SH-SY5Y (cell line): ENCODE measurements around the gene PHACTR2.

Source experiments
- GATA2 ChIP-seq: IDR thresholded peaks from 2 replicates; pipeline ENCODE4 v1.6.1; 2011; ENCODE audit warnings: mild to moderate bottlenecking, low read depth, low read length
- GATA3 ChIP-seq: IDR thresholded peaks from 2 replicates; pipeline ENCODE4 v1.6.1; 2011; ENCODE audit warnings: low read depth, mild to moderate bottlenecking, low read length, moderate library complexity

Gene PHACTR2

GRCh38 chr6:143742070-143742954 is 64.5 kb downstream of the PHACTR2 start:
- TF ChIP-seq GATA3 (no peak), GATA2 (no peak)

DNA sequence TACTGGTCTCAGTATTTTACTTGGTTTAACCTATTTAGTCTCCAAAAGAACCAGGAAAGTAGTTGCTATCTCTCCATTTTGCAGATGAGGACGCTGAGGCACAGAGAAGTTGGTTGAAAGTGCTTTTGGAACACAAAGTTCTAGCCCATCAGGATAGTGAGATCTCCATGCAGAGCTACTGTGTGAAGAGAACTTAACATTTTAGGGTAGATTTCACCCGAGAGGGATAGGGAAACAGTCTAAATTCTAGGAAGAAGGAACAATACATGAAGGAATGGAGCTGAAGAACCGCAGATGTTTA is 65.1 kb downstream of the PHACTR2 start:
- no peak for TF ChIP-seq GATA3
- TF ChIP-seq GATA2 = no peak

DNA sequence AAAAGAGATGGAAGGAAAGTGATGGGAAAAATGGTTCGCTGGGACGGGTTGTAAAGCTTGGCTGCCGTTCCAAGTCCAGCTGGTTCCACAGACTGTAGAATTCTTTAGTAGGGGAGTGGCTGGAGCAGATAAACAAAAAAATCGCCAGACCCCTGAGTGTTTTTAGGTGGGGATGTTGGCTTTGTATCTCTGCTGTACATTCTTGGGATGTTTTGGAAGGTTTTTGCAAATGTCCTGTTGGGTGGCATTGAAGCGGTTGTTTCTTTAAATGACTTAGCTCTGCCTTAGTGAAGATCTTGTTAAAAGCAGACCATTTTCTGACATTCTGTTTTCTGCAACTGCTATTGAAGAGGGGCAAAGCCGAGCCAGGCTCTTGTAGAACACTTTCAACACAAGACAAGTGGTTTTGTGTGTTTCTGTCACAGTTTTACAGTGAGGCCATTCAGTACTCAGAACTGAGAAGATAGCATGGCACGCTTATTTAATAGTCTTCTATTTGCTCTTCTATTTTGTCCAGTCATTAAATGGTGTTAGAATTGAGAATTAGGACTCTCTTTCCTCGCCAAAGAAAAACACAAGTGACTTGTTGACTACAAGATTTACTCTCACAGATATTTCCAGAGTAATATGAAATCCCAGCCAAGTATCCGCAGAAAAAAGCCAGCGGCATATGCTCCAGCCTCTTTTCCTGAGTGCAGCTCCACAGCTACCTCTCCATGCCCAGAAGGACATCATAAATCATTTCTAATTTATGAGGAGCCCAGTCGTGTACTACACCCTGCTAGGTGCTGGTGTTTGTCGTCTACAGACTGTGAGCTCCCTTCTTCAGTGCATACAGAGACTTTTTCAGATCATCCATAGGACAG is 65.8 kb downstream of the PHACTR2 start:
- TF ChIP-seq GATA2 (no peak), GATA3 (no peak)

DNA sequence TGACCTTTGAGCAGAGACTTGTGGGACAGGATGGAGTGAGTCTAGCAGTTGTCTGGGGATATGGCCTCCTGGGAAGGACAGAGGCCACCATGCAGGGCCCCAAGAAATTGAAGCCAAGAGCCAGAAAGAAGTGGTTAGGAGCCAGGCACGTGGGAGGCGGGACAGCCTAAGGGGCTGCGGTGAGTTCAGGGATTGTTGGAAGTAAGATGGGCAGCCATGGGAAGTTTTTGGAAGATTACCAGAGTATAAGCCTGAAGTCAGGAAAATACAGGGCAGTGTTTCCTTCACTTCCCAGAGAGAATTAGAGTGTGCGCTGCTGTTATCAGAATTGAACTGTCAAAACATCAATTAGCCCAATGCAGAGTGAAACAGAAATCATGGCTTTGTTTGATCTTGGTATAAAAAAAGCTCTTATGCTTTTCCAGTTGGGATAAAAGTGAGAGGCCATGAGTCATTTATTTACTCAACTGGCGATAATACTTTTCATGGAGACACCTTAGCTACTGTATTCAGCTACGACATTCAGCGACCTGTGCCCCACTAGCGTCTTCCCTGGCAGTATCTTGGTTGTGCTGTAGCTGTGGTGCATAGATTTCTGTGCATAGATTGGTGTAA is 66.9 kb downstream of the PHACTR2 start:
- TF ChIP-seq GATA3 (no peak), GATA2 (no peak)

DNA sequence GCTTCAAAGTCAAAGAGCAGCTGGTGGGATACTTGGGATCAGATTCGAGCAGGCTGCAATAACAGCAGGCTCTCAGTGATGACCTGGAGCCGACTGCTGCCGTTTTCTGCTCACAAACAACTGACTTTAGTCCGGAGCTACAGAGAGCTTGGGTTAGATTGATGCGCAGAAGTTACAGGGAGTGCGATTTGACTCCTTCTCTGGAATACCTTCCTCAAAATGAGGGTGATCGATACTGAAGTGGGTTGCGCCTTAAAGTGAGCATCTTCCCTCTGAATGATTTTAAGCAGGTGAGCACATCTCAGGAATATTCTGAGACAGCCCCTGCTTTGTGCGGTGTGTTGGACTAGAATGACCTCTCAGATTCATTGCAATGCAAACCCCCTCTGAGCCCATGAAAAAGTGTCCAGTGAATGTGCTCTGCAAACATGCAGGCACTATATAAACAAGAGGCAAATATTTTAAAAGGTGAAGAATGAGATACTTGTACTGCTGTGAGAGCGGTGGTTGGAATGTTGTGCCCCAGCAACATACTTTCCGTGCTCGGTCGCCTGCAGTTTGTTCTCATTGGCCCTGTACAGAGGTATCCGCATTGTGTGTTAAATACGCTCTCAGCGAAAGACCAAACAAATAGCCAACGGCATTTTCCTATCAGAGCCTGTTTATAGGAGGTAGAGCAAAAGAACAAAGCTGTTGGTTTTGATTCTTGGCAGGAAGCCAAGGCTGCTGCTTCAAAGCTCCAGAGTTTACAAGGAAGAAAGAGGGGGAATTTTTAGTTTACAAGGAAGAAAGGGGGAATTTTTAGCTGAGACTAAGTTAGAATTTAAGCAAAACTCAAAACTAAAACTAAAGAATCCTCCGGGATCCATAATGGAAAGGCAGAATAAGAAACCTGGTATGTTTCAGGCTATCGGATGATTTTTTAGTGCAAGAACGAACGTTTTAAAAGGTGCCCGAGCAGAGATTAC is 67.7 kb downstream of the PHACTR2 start:
- TF ChIP-seq GATA3 (no peak), GATA2 (no peak)

DNA sequence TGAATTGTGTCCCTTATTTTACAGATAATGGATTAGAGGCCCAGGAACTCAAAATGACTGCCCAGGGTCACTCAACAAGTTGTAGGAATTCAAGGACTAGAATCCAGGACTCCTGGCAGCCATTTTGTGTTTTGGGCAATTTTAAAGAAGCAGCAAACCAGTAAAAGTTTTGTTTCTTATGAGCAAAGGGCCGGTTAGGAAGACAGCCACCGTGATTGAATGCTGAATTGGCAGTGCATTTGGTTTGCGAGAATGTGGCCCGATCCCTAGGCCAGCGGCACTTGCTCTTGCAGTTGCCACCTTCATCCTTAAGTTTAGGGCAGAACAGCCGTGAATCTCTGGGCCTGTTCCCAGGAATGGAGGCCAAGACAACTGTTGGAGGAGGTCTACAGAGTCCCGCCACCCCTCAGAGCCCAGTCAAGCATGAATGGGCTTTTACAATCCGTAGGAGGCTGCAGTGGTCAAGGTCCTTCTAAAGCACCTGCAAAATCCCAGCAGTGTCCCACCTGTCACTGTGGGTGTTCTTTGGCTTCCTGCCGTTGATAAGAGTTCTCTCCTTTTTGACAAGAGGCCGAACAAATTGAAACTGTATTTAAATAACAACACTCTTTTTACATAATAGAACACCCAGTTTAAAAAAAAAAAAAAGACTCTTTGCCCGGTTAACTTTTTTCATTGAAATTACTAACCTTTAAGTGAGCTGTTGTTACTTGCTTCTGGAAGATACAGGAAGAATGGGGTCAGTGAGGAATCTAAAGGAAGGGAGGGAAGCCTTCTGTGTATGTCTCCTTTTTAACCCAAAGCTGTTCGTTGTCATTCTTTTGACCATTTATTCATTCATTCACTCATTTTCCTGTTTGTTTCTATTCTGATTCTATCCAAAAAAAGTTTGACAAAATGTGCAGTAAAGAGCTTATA is 68.7 kb downstream of the PHACTR2 start:
- TF ChIP-seq GATA3 = no peak
- TF ChIP-seq GATA2 = no peak

DNA sequence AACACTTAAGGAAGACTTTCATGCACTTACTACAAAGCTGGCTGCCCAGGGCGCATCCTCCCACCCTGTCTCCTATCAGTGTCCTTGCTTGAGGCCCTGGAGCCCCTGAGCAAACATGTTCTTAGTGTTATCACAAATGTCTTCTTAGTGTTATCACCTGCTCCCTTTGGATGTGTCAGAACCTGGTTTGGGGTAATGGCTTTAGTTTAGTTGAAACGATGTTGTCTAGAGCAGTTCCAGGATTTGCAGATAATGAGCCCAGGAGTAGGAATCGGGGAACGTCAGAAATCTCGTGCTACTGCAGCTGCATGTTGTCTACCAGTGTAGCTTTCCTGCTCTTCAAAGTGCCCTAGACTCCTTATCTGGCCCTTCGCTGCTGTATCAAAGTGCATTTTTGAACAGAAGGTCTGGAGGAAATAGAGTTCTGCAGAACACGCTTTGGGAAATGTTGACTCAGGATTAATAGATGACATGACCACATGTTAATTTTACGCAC is 69.6 kb downstream of the PHACTR2 start:
- no peak for TF ChIP-seq GATA3

DNA sequence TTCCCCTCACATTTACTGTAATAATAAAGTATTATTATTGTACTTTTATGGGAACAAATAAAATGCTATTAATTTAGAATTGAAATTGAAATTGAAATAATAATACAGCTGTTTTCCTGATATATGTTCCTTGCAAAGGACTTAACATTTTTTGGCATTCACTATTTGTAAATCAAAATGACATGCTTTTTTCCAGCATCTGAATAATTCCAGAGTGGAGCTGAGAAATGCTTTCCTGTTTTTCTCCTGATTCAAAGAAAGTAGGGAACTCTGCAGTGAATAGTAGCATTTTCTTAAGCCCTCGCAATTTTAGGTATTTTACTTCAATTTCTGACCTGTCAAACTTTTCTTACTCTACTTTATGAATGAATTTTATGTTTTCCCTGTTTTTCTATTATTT is 72.1 kb downstream of the PHACTR2 start:
- TF ChIP-seq GATA2 (no peak), GATA3 (no peak)

DNA sequence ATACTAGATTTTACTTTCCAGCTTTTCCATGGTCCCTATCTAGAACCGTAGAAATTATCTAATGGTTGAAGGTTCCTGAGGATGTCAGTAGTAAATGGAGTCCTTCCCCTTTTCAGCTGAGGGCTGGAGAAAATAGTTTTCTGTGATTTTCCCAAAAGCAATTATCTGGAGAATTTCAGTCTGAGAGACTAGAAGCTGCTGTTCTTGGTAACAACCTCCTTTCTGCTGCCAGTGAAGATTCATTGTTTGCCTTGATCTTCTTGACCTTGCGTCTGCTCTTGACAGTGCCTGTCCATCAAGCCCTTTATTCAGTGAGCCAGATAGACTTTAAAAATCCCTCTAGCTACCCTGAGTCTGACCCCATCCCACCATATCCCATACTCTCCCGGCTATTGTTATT is 73.1 kb downstream of the PHACTR2 start:
- no peak for TF ChIP-seq GATA2
- no peak for TF ChIP-seq GATA3

GRCh38 chr6:143752459-143752858 is 74.7 kb downstream of the PHACTR2 start:
- TF ChIP-seq GATA2 = no peak
- TF ChIP-seq GATA3 = no peak

- no peak for TF ChIP-seq GATA2
- no peak for TF ChIP-seq GATA3
Measured at GRCh38 chr6:143753678-143754077, 75.9 kb downstream of the PHACTR2 start.

DNA sequence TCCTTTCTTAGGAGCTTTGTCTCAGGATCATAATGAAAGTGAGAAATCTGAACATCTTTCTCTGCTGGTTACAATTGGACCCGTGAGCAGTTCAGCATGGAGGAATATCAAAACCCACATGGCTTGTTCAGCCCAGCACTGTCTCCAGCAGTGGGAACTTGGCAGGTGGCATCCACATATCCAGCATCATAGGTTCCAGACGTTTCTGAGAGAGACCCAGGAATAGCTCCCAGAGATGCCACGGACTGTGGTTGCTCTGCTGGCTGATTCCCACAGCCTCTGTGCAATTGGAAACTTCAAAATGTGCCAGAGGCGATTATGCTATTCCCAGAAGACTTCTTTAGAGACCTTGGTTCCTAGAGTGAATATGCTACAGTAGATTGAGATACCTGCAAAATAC is 76.4 kb downstream of the PHACTR2 start:
- no peak for TF ChIP-seq GATA3
- no peak for TF ChIP-seq GATA2
